Activated T-cell treated with anti-CD3 and anti-CD28 coated beads for 48 hours (primary cell): ENCODE measurements around the gene RAMP3.
"Not testable (repeated sequence)": the region's sequence is repeated elsewhere in the genome, so short reads cannot be mapped to it uniquely, and the experiment has no call there.

ENCODE experiments used
- DNase-seq: peaks from one replicate; pipeline ENCODE4 v3.0.0-alpha.2; 2020; ENCODE audit warnings: low read depth

The RAMP3 gene, protein sequence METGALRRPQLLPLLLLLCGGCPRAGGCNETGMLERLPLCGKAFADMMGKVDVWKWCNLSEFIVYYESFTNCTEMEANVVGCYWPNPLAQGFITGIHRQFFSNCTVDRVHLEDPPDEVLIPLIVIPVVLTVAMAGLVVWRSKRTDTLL

DNA sequence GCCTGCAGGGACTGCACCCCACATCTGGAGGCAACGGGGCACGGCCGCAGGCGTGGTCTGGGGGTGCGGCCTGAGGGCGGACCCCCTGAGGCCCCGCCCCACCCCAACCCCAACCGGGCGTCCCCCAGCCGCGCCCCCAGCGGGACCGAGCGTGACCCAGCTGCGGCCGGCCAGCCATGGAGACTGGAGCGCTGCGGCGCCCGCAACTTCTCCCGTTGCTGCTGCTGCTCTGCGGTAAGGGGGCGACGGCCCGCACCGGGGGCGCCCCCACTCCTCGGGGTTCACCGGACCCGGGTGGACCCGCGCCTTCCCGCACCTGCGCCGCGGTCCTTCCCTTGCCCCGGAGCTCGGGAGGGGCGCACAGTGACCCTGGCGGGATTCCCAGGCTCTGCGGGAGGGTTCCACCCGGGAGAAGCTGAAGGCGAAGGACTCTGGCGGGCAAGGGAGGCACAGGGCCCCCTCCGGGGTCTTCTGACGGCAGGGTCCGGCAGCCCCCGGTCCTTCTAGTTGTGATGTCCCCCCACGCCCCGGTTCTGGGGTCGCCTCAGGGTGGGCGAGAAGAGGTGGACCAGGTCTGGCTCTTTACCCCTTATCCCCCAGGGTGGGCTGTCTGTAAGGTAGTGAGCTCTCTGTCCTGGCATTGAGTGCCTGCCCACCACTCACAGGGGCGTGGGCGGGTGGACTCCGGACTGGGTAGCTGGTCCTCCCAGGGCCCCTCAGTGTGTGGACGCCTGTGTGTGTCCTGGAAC, at the start of gene RAMP3:
Gene RAMP3, plus strand, starts transcription at position 139 of the 749 bp plus-strand sequence. Its CDS starts 38 bp downstream, at position 177.
- DNase-seq, result no peak

DNA sequence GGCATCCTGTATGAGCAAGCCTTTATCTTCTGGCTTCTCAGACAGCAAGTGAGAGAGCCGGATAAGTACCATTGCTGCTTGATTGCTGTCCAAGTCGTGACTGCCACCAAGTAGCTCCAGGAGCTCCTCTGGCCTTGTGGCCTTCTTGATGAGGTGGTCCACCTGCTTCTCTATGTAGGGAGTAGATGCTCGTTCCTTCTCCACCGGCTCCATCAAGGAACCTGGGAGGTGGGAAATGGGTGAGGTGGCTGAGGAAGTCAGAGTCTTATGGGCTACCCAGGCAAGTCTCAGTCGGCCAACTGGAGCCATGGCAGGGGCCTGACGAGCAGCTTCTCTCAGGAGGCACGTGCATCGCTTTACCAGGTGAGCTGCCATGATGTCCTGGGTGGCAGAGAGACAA, 48.7 kb upstream of the RAMP3 start:
- DNase-seq, result no peak

DNA sequence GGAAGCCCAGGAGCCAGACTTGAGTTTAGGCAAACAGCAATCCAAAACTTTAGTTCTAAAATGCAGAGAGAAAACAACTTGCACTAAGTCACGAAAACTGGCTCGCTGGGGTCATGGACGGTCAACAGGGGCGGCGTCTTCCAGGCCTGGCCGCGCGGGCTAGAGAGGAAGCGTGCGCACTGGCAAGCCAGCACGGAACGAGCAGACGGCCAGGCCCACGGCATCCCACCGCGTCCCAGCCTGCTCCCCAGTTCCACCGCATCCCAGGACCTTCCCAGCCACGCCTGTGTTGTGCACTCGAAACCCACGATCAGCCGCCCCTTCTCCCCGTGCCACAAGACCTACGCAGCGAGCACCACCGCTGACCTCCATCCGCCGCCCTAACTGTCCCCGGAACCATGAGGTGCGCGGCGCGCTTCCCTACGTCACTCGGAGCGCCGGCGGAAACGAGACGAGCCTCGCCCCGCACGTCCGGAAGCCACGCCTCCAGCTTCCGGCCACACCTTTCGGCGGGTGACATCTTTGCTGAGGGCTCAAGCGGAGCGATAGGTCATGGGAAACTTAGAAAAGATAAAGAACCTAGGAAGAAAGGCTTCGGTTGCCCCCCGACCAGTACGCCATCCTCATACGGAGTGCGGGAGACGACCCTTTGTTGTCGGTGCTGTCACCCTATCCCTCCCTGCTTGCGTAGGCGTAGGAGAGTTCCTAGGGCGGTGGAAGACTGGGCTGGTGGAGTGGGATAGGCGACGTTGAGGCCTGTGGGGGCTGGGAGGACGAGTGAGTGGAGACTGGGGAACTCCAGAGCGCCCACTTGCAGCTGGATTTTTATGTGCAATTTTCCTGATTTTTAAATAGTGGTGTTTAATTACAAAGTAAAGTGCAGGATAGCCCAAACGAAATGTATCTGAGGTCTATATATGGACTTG, 46.0 kb upstream of the RAMP3 start, which contains the start of gene TBRG4:
Gene TBRG4, minus strand, starts transcription at position 400 of the 926 bp plus-strand sequence. CDS start 2,460 bp downstream, outside the sequence.
- DNase-seq, result peak; percentile 95

DNA sequence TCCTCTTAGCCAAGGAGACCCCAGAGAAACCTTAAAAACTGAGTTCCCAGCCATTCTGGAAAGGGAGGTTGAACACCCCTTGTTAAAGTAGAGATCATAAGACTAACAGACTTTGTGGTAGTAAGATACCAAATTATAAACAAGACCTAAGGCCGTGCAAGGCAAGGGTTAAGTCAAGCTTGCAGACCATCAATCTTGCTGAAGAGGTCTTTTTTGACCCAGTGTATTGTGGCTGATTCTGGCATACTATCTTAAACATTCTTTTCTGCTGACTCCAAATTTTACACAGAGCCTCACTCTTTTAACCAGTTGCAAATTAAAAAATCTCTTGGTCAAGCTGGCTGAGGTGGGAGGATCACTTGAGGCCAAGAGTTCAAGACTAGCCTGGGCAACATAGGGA, 44.9 kb upstream of the RAMP3 start:
- DNase-seq, result no peak

DNA sequence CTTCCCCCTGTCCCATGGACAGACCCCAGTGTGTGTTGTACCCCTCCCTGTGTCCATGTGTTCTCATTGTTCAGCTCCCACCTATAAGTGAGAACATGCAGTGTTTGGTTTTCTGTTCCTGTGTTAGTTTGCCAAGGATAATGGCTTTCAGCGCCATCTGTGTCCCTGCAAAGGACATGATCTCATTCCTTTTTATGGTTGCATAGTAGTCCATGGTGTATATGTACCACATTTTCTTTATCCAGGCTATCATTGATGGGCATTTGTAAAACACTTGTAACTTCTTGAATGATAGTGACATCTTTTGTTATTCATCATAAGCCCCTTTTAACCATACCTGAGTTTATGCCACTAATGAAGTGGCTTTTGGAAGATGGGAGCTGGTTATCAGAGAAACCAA, 43.3 kb upstream of the RAMP3 start:
- DNase-seq, result not testable (repeated sequence)

DNA sequence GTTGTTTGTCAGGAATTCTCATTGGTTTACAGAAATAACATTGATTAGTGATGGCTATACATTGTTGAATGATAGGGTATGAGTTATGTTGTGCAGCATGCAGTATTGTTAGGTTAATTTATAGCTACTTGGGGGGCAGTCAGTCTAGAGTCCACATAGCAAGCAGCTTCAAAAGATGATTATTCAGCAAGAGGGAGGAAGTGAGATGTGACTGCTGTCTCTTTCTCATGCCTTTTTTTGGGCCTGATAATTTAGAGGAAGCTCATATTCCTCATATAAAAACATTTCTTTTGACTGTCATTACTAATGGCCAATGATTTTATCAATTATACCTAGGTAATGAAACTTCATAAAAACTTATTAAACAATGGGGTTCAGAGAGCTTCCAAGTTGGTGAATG, 42.7 kb upstream of the RAMP3 start:
- DNase-seq, result no peak

DNA sequence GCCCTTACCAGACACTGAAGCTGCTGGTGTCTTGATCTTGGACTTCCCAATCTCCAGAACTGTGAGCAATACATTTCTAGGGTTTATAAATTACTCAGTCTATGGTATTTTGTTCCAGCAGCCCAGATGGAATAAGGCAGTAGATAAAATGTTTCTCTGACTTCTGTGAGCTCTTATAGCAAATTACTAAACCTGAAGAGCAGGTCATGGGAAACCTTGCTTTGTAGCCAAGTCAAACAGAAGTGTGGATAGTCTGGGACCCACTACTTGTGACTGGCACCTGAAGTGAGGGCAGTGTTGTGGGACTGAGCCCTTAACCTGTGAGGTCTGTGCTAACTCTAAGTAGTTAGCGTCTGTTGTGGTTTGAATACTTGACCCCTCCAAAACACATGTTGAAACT, 41.5 kb upstream of the RAMP3 start:
- DNase-seq, result no peak

DNA sequence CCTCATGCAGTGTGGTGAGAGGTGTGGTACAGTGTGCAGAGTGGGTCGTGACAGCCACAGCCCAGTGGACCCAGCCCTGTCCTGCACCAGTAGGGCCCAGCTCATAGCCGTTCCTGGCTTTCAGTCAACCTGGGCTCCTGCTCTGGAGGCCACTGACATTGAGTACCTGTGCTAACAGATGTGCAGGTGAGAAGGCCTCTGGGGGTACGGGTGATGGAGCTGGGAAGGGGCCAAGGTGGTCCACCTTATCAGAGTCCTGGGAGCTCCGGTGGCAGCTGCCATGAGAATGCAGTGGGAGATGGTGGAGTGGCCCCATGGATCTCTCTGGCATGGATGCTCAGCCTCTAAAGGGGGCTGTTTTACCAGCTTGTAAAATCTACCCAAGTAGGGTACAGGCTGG, 40.0 kb upstream of the RAMP3 start:
- no peak for DNase-seq

DNA sequence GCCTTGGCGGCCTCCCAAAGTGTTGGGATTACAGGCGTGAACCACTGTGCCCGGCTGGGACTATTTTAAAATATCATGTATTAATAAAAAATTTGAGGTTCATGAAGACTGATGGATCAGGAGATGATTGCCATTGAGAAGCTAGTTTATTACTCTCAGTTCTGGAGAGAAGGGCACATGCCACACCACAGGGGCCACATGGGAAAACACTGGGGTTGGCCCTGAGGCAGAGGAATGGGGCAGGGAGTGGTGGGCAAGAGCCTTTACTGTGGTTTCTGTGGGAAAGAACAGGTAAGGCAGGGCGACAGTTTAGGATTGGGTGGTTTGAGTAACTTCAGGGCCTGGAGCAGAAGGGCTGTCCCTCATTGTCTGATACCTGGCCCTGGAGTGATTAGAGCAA, 39.3 kb upstream of the RAMP3 start:
- no peak for DNase-seq

DNA sequence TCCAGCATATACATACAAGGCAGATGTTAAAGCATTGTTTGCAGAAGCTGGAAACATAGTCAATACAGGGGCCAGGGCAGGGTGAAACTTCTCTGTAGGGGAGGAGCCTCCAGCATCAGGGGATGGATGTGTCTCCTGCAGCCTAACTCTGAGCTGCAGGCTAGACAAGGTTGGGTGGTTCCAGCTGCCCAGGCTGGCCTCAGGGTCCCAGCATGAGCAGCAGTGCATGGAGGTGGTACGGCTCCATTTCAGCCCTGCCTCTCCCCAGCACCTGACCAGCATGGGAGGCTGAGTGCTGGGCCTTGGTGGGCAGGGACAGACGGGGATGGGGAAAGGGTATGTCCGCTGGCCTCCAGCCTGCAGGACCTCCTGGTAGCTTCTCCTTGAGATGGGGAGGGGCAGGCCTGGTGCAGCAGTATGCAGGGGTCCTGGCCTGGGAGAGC, 38.7 kb upstream of the RAMP3 start:
- no peak for DNase-seq

DNA sequence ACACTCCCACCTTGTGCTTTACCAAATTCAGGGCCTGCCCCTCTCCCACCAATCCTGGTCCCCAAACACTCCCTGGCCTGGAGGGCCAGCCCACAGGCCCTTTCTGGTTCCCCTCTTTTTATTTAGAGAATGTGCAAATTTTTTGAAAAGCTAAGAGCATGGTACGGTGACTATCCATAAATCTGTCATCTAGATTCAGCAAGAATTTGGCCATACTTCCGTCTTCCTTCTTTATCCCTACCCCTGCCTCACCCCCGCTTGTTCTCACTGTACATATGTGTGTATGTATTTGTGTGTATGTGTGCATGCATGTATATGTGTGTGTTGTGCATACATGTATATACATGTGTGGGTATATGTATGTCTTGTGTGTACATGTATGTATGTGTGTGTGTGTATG, 38.0 kb upstream of the RAMP3 start:
- no peak for DNase-seq

DNA sequence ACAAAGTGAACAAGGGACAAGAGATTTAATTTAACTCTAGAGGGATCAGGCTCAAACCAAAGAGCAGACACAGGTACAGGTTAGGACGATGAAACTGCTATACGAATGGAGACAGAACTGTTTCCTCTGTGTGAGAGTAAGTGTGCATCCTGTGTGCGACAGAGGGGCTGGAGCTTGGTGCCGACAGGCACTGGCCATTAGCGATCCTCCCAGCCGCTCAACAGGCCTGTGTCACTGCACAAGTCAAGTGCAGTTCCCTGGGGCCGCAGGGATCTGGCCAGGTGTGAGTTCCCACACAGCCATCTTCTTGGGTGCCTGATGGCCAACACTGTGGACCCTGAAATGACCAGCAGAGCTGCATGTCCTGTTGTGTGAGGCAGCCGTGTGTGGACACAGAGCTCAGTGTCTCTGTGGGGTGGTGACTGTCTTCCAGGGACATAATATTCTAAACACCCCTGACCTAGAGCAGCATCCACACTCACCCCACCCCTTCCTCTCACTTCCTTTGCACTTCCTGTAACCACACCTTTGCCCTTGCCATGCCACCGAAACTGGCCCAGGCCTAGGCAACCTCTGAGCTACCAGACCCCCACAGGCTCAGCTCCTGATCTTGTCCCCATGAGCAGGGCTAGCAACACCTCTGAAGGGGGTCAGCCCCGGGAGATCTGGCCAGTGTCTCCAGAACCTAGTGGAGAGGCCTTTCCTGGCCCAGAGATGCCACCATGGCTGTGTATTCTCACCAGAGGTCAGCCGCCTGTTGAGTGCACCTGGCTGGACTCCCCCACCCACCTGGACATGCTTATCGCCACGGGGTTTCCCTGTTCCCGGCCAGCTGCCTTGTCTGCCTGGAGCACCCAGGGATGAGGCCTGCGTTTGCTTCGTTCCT, 34.4 kb upstream of the RAMP3 start:
- no peak for DNase-seq

DNA sequence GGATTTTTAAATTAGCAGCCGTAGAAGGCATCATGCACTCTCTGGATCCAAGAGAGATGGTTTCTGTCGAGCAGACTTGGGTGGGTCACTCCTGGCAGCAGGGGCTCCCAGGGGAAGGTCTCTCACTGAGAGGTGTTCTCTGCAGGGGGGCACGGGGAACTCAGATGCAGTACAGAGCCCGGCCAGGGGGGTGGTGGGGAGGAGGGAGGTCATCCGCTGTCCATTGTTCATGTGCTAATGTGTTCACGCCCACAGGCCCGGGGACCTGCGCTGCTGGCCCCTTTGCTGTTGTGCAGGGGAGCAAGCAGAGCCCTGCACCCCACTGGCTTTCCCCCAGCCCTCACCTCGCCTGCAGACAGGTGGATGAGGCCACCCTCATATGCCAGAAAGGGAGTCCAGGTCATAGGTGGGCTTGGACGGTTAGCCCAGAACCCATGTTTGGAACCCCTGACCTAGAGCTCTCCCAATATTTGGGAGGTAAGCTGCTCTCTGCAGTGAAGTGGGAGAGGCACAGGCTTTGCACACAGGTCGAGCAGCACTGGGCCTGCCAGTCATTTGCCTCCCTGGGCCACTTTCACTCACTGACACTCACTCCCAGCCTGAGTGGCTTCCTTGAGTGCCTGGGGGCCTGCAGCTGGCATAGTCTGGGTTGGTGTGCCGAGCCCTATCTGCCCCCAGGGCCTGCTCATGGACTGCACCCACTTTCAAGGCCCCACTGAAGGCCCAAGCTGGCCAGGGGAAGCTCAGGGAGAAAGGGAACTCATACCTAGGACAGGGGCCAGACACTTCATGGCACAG, 33.5 kb upstream of the RAMP3 start:
- no peak for DNase-seq

DNA sequence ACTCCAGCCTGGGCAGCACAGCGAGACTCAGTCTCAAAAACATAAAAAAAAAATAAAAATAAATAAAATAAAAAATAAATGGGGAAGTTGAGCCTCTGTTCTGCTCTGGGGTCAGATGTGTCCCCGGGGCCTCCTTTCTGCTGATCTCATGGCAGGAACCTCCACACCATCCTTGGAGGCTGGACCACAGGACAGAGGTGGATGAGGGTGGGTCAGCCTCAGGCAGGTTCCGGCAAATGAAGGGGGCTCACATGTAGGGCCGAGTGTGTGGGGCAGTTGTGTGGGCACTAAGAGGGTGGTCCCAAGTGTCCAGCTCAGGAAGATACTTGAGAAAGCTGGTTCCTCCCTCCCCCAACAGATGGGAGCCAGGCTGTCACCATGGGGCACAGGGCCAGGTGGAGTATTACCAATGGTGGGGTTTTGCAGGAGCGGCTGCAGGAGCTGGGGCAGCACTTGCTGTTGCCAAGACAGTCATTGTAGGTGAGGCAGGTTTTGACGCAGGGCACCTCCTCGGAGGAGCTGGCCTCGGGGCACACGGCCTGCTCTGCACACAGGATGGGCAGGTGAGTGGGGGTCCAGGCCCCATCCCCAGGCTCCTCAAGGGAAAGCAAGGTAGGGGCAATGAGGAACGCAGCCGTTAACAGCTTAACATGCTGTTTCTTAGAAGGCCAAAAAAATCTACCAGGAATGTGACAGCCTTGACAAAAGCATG, 32.2 kb upstream of the RAMP3 start:
- DNase-seq, result no peak

DNA sequence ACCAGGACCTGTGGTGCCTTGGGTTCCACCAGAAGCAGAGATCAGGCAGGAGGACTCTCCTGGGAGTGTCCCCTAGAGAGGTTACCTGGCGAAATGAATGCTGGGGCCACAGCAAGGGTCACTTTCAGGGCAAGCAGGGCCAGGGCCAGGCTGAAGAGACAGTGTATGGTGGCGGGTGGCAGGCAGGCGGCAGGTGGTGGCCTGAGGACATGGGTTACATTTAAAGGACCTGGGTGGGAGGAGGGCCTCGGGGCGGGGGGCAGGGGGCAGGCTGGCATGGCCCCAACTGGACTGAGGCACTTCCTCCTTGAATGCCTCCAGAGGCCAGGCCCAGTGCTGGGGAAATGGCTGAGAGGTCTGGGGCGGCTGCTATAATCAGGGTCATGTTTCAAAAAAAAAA, 31.4 kb upstream of the RAMP3 start:
- no peak for DNase-seq

DNA sequence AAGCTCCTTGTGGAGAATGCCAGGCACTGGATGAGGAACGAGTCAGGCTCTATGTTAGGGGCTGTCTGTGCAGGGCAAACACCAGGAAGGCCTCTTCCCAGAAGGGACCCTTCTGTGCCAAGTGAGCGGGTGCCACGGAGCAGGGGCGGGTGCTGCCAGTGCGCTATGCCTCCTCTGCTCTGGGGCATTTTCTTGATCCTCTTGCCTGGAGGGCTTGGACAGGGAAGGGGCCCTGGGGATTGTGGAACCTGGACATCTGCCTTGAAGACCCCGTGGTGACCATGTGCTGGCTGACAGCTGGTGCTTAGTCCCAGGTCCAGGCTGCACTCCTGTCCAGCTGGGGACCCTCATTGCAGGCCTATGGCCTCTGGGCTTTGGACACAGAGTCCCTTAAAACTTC, 30.7 kb upstream of the RAMP3 start:
- no peak for DNase-seq

DNA sequence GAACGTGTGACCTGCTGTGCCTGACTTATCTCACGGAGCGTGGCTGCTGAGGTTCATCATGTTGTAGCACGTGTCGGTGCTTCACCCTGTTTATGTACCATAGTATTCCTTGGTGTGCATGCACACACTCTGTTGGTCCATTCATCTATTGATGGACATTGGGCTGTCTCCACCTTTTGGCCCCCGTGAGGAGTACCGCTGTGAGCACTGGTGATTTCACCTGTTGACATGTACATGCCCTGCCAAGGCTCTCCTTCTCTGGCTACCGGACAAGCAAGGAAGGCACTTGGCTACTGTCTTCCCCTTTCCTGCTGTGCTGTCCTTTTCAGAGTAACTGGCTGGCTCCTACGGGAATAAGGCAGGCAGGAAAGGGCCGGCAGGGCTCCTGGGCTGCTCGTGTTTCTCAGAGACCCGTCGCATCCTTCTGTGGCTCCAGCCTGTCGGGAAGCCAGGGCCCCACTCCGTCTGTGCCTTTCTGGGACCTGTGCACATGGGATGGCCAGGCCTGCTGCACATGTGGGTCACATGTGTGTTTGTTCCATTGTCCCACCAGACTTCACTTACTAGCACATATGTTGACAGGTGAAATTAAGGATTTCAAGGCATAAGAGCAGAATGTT, 28.3 kb upstream of the RAMP3 start:
- DNase-seq, result no peak

DNA sequence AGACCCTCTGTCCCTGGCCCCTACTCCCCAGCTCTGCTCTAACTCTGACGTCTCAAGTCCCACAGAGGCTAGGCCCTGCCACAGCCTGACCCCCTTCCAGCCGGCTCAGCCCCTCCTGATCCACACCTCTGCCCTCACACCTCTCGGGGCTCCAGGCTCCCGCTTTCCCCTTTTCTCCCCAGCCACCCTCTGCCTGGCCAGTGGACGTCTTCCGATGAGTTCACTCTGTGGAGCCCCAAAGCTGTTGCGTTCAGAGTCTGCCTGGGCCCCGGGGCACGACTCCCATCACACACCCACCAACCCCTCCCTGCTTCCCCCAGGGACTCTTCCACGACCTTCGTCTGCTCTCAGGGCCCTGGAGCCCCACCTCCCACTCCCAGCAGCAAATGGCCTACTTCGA, 27.7 kb upstream of the RAMP3 start:
- DNase-seq, result no peak

DNA sequence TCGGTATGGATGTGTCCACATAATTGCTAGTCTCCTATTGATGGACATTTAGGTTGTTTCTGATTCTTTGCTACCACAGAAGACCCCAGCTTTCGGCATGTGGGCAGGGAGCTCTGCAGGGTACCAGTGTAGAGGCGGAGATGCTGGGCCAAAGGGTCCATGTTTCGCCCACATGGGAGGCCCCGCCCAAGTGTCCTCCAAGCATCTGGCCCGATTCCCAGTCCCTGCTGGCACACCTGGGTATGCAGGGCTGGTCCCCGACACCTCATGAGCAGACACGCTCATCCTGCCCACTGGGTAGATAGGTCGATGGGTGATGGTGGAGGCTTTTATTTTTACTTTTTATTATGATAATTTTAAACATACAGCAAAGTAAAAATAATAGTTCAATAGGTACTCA, 26.7 kb upstream of the RAMP3 start:
- DNase-seq, result no peak

DNA sequence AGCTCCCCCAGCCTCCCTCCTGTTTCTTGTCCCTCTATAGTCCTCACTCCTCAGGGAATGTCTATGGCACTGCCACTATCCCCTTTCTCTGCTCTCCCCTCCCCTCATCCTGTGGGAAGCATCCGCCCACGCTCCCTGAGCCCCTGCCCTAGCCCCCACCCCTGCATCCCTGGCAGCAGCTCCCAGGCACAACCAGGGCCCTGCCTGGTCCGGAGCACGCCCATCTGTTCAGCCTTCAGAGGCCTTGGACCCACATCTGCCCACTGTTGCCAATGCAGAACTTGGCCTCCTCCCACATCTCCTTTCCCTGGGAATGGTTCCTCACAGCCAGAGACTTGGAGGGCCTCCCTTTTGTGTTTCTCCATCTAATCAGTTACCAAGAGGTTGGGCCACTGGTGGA, 25.7 kb upstream of the RAMP3 start:
- DNase-seq, result no peak
